ENCODE measurements around the gene QRICH2. TPM values are rescaled to one million over a fixed set of nuclear protein-coding genes. Genes with fewer than 3 reads are reported as not detected.

QRICH2 gene
- total RNA-seq, 4 donors from 2014 or later: 1.6 to 2.6 (median 2.0) TPM

DNA sequence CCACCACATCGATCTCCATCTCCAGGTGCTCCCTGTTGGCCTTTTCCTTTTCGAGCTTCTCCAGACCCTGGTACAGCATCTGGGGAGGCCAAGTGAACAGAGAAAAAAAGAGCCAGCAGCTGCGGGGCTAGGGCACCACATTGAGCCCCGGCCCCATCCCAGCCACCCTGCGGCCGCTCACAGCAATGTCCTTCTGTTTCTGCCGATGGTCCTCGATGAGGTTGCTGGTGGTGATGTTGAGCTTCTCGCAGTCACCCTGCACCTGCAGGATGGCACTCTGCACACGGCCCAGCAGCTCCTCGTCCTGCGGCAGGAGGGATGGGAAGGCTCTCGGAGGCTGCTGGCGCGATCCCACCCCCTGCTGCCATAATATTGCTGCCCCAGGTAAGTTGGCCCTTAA, 27.4 kb downstream of the QRICH2 start:
- intact Hi-C loops (cut with DNase I; ENCODE audit: low total_unique reads): no loop called here
- in situ Hi-C loops (cut with MboI; ENCODE audit: low pct_ligation_motif_present in 1 of 4, low pct_unique_long_range_greater_than_20kb in 1 of 4, low sequenced_read_pairs in 3 of 4): loop anchor here (5.0 to 25.0 kb wide), 5 partner anchors 93 to 268 kb away; partner anchors contain the start of gene CDK3 (in 2 of the 4)

DNA sequence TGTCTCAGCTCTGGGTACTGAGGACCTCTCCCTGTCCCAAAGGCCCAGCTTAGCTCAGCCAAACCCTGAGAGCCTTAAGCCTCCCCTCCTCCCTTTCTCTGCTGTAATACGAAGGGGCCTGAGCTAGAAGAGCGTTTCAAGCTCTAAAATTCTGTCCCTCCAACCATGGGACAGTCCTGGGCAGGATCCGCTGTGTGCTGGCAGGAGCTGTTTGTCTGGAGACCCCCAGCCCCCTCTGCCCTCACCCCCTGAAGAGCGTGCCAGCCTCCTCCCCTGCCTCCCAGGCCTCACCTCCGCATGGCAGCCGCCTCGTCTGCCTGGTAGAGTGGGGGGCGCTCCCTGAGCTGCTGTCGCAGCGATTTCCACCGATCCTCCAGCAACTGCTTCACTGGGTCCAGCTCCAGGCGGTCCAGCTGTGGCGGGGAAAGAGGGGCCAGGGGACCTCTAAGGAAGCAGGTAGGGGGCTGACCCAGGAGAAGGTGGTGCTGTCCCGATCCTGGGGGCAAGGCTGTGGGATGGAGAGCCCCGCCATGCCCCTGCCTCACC, 28.3 kb downstream of the QRICH2 start:
- no peak for DNase-seq
- intact Hi-C loops (cut with DNase I; ENCODE audit: low total_unique reads) (loop anchor here (5.0 kb wide), 1 partner anchor 158 kb away; no protein-coding TSS in a partner anchor), in situ Hi-C loops (cut with MboI; ENCODE audit: low pct_ligation_motif_present in 1 of 4, low pct_unique_long_range_greater_than_20kb in 1 of 4, low sequenced_read_pairs in 3 of 4) (loop anchor here (5.0 to 25.0 kb wide), 5 partner anchors 93 to 268 kb away; partner anchors contain the start of gene CDK3 (in 2 of the 4))
- Histone ChIP-seq H3K27ac (no peak overlapping the region), H3K9me3 (no peaks in the 10 kb centered on the region), H3K36me3 (no peaks in the 10 kb centered on the region), H3K4me1 (peaks cover 0 to 7% (median 2%) of the 10 kb centered on the region in 4 donors), H3K4me3 (no peak overlapping the region), H3K27me3 (no peaks in the 10 kb centered on the region)
- TF ChIP-seq EP300 (IDR thresholded peaks at IDR 0.05; ENCODE audit: low read depth) (no peak), POLR2AphosphoS5 (IDR thresholded peaks at IDR 0.05) (no peak), POLR2A (IDR thresholded peaks at IDR 0.05) (no peak)
- TF ChIP-seq, protein P1, sequence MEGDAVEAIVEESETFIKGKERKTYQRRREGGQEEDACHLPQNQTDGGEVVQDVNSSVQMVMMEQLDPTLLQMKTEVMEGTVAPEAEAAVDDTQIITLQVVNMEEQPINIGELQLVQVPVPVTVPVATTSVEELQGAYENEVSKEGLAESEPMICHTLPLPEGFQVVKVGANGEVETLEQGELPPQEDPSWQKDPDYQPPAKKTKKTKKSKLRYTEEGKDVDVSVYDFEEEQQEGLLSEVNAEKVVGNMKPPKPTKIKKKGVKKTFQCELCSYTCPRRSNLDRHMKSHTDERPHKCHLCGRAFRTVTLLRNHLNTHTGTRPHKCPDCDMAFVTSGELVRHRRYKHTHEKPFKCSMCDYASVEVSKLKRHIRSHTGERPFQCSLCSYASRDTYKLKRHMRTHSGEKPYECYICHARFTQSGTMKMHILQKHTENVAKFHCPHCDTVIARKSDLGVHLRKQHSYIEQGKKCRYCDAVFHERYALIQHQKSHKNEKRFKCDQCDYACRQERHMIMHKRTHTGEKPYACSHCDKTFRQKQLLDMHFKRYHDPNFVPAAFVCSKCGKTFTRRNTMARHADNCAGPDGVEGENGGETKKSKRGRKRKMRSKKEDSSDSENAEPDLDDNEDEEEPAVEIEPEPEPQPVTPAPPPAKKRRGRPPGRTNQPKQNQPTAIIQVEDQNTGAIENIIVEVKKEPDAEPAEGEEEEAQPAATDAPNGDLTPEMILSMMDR (IDR thresholded peaks at IDR 0.05): no peak
- 89% methylated on average over 12 of the region's 15 CpGs; no CpG with 5 or more reads in 1 of the 2 donors for WGBS, 2 donors (ENCODE audit: low coverage in 1 of 2)

More for the DNA sequence above, 27.4 kb downstream of the QRICH2 start:
- no peak for DNase-seq
- no peak for TF ChIP-seq EP300 (IDR thresholded peaks at IDR 0.05; ENCODE audit: low read depth)
- TF ChIP-seq POLR2AphosphoS5 (IDR thresholded peaks at IDR 0.05): no peak
- TF ChIP-seq, protein P1 (IDR thresholded peaks at IDR 0.05): no peak
- TF ChIP-seq POLR2A (IDR thresholded peaks at IDR 0.05): no peak
- Histone ChIP-seq H3K27ac (no peak overlapping the region), H3K4me3 (no peak overlapping the region), H3K9me3 (no peaks in the 10 kb centered on the region), H3K27me3 (no peaks in the 10 kb centered on the region), H3K36me3 (no peaks in the 10 kb centered on the region), H3K4me1 (peaks cover 0 to 7% (median 2%) of the 10 kb centered on the region in 4 donors)
- WGBS, 2 donors (ENCODE audit: low coverage in 1 of 2): 93% methylated on average over 15 of the region's 15 CpGs; no CpG with 5 or more reads in 1 of the 2 donors

DNA sequence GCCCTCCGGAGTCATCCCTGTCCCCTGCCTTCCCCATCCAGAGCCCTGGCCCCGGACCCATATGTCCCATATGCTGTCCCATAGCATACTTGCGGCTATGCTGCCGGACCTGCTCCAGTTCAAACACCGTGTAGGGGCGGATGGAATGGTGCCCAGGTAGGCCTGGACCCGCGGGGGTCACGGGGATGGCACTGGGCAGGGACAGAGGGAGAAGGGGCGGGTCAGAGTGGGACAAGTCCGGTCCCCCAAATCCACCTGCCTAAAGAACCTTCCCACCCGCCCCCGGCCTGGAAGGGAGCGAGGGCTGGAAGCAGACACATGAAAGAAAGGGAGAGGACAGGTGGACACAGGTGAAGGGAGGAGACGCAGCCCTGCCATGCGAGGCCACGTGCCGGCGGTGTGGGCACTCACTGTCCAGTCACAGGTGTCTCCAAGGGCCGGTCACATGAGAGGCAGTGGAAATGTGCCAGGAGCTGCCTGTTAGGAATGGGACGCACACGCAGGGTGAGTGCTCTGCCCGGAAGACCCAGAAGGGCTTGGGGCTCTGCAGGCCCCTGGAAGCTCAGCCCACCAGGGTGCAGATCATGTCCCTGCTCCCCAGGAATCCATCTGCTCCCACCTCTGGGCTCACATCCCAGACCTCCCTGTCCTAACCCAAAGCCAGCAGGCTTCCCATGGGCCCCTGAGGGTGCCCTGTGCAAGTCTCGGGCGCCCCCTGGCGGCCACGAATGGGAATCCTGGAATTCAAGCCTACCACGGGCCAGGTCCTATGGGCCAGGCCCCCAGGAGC, 28.9 kb downstream of the QRICH2 start:
- 49% methylated on average over 25 of the region's 28 CpGs; no CpG with 5 or more reads in 1 of the 2 donors for WGBS, 2 donors (ENCODE audit: low coverage in 1 of 2)
- TF ChIP-seq, protein P1 (IDR thresholded peaks at IDR 0.05): peak; percentile 95 to 98 (median 98)
- TF ChIP-seq EP300 (IDR thresholded peaks at IDR 0.05; ENCODE audit: low read depth) (no peak), POLR2AphosphoS5 (IDR thresholded peaks at IDR 0.05) (no peak), POLR2A (IDR thresholded peaks at IDR 0.05) (no peak)
- Histone ChIP-seq H3K4me1 (peaks cover 0 to 7% (median 2%) of the 10 kb centered on the region in 4 donors), H3K36me3 (no peaks in the 10 kb centered on the region), H3K27me3 (no peaks in the 10 kb centered on the region), H3K4me3 (no peak overlapping the region), H3K9me3 (no peaks in the 10 kb centered on the region), H3K27ac (peak overlapping the region in 1 of 4 donors; percentile 1)
- peak; percentile 91 for DNase-seq
- intact Hi-C loops (cut with DNase I; ENCODE audit: low total_unique reads) (loop anchor here (5.0 kb wide), 1 partner anchor 157 kb away; no protein-coding TSS in a partner anchor), in situ Hi-C loops (cut with MboI; ENCODE audit: low pct_ligation_motif_present in 1 of 4, low pct_unique_long_range_greater_than_20kb in 1 of 4, low sequenced_read_pairs in 3 of 4) (loop anchor here in 3 of 4 donors (25.0 kb wide), 2 partner anchors 92 to 267 kb away; partner anchors contain the start of gene CDK3 (in 2 of the 3))
